HEK293T (cell line): ENCODE data around the gene IGLL1.

Experiments used
- ARNT ChIP-seq: fragments of 450-650 bp; IDR thresholded peaks from 2 replicates; pipeline ENCODE4 v1.6.1; 2017; ENCODE audit warnings: mild to moderate bottlenecking
- BHLHE40 ChIP-seq: fragments of 450-650 bp; IDR thresholded peaks from 2 replicates; pipeline ENCODE4 v1.6.1; 2016; ENCODE audit warnings: mild to moderate bottlenecking, moderate library complexity, borderline replicate concordance
- ELF4 ChIP-seq: fragments of 450-650 bp; IDR thresholded peaks from 2 replicates; pipeline ENCODE4 v1.6.1; 2017; ENCODE audit warnings: antibody characterized with exemption
- FOXA1 ChIP-seq: fragments of 450-650 bp; IDR thresholded peaks from 2 replicates; pipeline ENCODE4 v1.6.1; 2016; ENCODE audit warnings: mild to moderate bottlenecking
- FOXK2 ChIP-seq: fragments of 450-650 bp; IDR thresholded peaks from 2 replicates; pipeline ENCODE4 v1.6.1; 2016; ENCODE audit warnings: mild to moderate bottlenecking
- HDGF ChIP-seq: fragments of 450-650 bp; IDR thresholded peaks from 2 replicates; pipeline ENCODE4 v1.6.1; 2017; ENCODE audit warnings: antibody characterized with exemption, borderline replicate concordance
- NFRKB ChIP-seq: fragments of 450-650 bp; IDR thresholded peaks from 2 replicates; pipeline ENCODE4 v1.6.1; 2016; ENCODE audit warnings: mild to moderate bottlenecking, moderate library complexity
- SP1 ChIP-seq: fragments of 450-650 bp; IDR thresholded peaks from 2 replicates; pipeline ENCODE4 v1.6.1; 2017
- SUZ12 ChIP-seq: fragments of 450-650 bp; IDR thresholded peaks from 2 replicates; pipeline ENCODE4 v1.6.1; 2016; ENCODE audit warnings: mild to moderate bottlenecking
- TARDBP ChIP-seq: fragments of 450-650 bp; IDR thresholded peaks from 2 replicates; pipeline ENCODE4 v1.6.1; 2016
- ZNF384 ChIP-seq: fragments of 450-650 bp; IDR thresholded peaks from 2 replicates; pipeline ENCODE4 v1.6.1; 2016
- TF ChIP-seq, protein P1 (sequence below): fragments of 450-650 bp; IDR thresholded peaks from 2 replicates; pipeline ENCODE4 v1.6.1; 2016

DNA sequence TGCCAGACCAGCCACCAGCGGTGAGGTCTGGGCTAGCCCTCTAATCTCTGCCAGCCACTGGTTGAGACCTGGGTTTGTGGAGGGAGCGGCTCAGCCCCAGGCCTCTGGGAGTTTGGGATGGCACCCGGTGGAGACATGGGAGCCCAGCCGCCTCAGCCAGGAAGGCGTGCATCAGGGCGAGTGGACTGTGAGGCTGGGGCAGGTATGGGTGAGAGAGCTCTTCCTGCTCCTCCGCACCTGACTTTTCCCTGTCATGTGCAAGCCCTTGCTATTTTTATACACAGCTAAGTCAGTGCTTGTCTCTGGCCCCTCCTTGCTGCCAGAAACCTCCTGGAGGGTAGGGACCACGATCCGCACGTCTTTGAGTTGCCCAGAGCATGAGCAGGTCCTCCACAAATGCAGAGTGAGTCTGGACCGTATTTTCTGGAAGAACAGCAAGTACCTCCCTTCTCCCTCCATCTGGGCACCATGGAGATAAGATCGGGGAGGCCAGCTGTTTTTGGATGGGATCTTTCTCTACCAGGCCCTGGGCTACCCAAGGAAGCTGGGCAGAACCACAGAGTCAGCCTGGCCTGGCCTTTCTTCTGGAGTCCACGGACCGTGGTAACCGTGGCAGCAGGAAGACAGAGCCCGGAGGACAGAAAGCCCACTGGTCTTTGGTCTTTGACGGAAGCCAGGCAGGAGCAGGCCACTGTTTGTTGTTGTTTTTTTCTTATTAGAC, 53.3 kb downstream of the IGLL1 start:
- TF ChIP-seq HDGF (no peak), FOXA1 (no peak), ELF4 (no peak), SP1 (no peak), TARDBP (no peak), ARNT (no peak), SUZ12 (no peak), BHLHE40 (no peak), ZNF384 (no peak), FOXK2 (no peak), NFRKB (no peak)
- TF ChIP-seq, protein P1, sequence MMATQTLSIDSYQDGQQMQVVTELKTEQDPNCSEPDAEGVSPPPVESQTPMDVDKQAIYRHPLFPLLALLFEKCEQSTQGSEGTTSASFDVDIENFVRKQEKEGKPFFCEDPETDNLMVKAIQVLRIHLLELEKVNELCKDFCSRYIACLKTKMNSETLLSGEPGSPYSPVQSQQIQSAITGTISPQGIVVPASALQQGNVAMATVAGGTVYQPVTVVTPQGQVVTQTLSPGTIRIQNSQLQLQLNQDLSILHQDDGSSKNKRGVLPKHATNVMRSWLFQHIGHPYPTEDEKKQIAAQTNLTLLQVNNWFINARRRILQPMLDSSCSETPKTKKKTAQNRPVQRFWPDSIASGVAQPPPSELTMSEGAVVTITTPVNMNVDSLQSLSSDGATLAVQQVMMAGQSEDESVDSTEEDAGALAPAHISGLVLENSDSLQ = no peak
